DND-41 (cell line): ENCODE results near the gene PROSER2.
A peak's percentile ranks its signal among the peaks of the same experiment; 100 is the strongest.

Experiments used
- EZH2 ChIP-seq: IDR thresholded peaks from 3 replicates; pipeline ENCODE4 v1.6.1; 2012; ENCODE audit warnings: borderline replicate concordance, low read depth, mild to moderate bottlenecking, moderate library complexity, low read length, inconsistent platforms; ENCODE audit not compliant: severe bottlenecking
- TF ChIP-seq, protein P1 (sequence below): IDR thresholded peaks from 2 replicates; pipeline ENCODE4 v1.5.1; 2012; ENCODE audit warnings: borderline replicate concordance, low read length, moderate library complexity, mild to moderate bottlenecking; ENCODE audit not compliant: poor library complexity, severe bottlenecking; ENCODE audit errors: extremely low read depth

GRCh38 chr10:11880151-11881029 is 57.2 kb downstream of the PROSER2 start:
- TF ChIP-seq, protein P1, sequence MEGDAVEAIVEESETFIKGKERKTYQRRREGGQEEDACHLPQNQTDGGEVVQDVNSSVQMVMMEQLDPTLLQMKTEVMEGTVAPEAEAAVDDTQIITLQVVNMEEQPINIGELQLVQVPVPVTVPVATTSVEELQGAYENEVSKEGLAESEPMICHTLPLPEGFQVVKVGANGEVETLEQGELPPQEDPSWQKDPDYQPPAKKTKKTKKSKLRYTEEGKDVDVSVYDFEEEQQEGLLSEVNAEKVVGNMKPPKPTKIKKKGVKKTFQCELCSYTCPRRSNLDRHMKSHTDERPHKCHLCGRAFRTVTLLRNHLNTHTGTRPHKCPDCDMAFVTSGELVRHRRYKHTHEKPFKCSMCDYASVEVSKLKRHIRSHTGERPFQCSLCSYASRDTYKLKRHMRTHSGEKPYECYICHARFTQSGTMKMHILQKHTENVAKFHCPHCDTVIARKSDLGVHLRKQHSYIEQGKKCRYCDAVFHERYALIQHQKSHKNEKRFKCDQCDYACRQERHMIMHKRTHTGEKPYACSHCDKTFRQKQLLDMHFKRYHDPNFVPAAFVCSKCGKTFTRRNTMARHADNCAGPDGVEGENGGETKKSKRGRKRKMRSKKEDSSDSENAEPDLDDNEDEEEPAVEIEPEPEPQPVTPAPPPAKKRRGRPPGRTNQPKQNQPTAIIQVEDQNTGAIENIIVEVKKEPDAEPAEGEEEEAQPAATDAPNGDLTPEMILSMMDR = peak; percentile 2
- no peak for TF ChIP-seq EZH2
